HG03520 (cell line): Measurements from ENCODE around the gene LRCH1.
A peak's percentile ranks its signal among the peaks of the same experiment; 100 is the strongest.

Experiments used
- ATAC-seq: cut with Tn5 transposase; IDR thresholded peaks from one replicate; pipeline ENCODE4 v1.9.1; 2021; ENCODE audit warnings: mild to moderate bottlenecking, moderate library complexity; ENCODE audit not compliant: unreplicated experiment

The LRCH1 gene

DNA sequence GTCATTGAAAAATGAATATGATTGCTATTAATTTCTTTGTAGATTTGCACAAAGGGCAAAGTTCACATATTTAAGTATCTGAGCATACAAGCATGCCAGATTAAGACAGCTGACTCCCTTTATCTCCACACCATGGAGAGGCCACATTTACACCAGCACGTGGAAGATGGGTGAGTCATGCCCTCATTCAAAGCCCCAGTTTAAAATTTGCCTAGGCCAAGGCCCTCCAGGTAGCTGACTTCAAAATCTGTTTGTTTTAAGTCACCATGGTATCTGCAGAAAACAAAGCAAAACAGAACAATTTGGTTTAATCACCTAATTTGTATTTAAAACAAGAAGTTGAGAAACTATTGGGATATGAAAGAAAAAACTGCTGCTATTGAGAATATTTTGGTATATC is 134.8 kb downstream of the LRCH1 start:
- ATAC-seq = no peak

DNA sequence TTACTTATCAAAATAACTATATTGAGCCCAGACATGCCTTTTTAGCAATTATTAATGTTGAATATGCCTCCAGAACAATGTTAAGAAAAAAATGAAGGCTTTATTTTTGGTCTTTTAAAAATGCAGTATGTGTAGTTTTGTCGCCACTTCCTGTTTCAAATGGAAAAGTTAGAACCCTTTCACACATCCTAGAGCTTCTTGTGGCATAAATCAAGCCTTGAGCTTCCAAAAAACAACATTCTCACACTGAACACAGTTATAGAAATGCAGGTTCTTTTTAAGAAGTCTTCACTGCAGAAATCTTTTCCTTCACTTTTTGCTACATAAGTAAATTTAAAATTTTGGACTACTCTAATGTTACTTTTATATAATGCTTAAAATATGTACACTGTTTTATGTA is 135.3 kb downstream of the LRCH1 start:
- ATAC-seq = no peak

DNA sequence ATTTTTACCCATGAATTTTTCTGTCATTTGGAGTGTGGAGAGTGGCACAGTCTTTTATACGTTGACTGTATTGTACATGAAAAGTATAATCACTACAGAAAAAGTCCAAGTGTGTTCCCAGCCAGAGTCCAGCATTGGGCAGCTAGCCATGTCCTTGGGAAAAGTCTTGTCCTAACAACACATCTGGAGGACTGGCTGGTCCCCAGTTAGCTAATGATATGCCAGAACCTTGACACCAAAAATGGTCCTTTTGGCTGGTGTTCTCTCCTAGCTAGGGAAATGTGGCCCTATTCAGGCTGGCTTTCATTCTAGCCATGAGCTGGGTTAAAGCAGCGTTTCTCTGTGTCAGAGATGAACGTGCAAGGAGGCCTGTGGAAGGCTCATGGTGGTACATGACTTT is 145.0 kb downstream of the LRCH1 start:
- no peak for ATAC-seq

DNA sequence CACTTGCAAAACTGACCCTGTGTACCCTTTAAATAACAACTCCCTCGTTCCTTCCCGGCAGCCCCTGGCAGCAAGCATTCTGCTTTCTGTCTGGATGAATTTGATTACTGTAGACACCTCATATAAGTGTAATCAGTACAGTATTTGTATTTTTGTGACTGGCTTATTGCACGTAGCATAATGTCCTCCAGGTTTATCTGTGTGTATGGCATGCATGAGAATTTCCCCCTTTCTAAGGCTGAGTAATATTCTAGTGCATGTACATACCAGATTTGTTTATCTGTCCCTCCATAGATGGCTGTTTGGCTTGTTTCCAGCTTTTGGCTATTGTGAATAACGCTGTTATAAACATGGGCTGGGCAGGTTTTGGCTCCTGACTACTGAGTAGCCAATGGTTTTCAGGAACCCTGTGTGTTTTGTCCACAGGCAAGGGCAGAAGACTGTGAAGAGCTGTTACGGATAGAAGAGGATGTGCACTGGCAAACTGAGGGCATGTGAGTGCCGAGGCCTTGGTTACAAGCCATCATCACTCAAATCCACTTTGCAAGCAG is 146.0 kb downstream of the LRCH1 start:
- no peak for ATAC-seq

DNA sequence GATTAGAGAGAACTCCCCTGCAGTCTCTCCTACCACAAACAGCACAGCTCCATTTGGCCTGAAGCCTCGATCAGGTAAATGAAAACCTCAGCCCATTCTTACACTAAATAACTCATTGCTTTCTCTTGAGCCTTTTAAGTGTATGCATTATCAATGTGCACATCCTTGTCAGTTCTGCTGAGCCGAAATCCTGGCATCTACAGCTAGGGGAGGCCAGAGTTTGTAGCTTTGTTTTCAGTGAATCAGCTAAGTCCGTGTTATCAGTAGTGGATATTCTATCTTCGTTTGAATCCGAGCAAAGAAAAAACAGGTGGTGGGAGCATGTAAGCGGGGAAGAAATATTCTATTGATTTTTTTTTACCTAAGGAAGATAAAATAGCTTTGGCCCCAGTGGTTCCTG is 159.6 kb downstream of the LRCH1 start:
- ATAC-seq = no peak

DNA sequence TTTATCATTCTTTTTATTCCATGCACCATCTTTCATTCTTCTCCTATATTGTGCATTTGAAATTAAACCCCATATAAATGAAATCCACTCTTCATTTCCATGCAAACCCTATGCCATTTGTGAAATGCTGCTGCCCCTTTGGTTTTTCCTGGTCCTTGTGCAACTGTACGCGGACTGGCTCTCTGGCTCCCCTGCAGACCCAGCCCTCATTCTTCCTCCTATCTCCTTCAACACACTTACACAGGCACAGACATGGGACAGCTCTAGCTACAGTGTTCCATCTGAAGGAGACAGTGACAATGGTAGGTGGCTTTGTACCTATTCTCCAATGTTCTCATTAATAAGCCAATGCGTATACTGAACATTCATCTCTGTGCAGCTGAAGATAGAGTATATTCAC is 162.4 kb downstream of the LRCH1 start:
- no peak for ATAC-seq

DNA sequence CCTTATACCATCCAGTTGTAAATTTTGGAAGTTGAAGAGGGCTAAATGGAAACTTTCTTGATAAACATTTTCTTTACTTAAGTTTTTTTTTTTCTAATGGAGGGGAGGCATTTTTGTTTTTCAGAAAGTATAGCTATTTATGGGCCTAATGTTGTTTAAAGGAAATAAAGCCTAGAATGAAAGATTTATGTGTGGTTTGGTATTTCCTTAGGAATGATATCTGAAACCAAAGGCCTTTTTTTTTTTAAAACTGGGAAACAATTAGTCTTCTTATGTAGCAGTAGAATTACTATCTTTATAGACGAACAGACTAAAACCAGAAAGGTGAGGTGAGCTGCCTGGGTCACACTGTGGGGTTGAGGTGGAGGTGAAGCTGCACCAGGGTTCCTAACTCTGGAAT is 163.9 kb downstream of the LRCH1 start:
- ATAC-seq = no peak

DNA sequence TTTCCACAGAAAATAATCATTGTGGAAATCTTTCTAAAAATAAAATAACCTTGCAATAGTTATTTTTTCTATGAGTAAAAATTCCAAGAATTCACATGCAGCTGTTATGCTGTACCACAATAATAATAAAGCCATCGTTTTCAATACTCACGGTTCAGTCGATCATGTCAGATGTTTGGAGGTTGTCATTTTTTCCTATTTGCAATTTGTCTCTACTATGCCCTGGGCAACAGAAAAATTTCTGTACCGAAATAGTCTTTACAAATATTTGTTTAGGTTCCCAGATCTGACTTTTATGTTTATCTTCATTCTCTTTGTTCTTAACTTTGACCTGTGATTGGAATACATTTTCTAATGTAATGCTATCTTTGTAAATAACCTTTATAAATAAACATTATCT is 164.3 kb downstream of the LRCH1 start:
- ATAC-seq = no peak

DNA sequence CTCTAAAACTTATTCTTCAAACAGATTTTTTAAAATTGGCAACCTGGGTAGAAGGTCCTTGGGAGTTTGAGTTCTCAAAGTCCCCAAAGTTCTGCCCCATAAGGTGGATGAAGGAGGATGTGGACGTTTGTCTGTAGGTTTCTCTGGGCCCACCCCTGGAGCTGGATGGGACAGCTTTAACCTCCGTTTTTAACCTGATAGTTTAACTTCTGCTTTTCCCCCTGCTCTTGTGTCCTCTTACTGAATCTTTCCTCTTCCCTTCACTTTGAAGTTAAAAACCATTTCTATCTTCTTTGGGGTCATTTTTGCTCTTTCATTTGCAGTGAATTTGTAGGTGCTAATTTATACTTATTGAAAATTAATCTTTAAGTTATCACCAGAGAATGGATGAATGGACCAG is 164.9 kb downstream of the LRCH1 start:
- no peak for ATAC-seq

DNA sequence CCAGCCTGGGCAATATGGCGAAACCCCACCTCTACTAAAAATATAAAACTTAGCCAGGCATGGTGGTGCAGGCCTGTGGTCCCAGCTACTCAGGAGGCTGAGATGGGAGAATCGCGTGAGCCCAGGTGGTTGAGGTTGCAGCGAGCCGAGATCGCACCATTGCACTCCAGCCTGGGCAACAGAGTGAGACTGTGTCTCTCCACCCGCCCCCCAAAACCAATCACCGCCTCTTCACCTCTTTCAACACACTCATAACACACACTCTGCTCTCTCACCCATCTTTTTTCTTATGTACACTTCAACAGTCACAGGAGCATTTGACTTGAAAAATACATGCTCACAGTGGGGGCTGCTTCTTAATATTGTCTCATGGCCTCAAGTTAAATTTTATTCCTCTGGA is 167.2 kb downstream of the LRCH1 start:
- ATAC-seq = peak; percentile 73

DNA sequence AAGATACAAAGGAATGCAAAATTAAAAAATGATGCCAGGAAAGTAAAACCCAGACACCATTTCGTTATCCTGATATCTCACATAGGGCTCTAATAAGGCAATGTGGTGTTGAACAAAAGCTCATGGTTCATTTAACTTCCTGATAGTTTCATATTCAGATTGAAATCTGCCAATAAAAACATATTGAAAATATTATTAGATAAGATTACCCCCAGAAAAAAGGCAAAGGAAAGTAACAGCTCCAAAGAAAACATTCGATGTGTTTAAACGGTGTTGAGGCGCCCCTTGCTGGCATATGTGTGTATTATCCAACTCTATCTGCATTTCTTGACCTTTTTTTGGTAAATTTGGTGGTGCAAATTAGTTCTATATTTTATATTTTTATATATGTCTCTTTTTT is 168.1 kb downstream of the LRCH1 start:
- ATAC-seq = no peak

DNA sequence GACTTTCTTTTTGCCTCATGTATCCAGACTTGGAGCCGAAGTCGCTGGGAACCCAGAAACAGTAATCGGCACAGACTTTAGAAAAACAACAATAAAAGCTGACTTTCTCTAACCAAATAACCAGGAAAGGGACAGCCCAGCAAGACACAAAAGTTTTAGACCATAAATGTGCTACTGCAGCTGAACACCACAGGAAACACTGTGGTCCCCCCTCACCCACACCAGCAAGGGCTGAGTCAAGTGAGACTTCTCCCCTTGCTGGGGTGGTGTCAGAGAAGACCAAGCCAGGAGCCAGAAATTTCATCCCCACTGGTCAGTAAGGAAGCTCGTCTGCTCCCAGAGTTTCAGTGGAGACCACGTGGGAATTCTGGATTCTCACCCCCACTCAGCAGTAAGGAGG is 173.4 kb downstream of the LRCH1 start:
- no peak for ATAC-seq

DNA sequence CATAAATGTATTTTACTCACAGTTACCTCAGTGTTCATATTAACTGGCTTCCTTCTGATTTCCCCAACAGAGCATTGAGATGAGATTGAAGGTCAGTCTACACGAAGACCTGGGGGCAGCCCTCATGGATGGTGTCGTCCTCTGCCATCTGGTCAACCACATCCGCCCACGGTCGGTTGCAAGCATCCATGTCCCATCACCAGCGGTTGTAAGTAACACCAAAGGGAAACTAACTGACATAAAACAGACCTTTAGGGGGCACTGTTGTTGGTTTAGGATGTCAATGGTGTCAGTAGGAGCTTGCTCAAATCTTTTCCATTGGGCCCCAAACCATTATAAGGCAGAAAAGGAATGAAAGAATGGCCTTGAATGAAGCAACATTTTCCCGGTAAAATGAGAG is 175.8 kb downstream of the LRCH1 start:
- ATAC-seq = no peak

DNA sequence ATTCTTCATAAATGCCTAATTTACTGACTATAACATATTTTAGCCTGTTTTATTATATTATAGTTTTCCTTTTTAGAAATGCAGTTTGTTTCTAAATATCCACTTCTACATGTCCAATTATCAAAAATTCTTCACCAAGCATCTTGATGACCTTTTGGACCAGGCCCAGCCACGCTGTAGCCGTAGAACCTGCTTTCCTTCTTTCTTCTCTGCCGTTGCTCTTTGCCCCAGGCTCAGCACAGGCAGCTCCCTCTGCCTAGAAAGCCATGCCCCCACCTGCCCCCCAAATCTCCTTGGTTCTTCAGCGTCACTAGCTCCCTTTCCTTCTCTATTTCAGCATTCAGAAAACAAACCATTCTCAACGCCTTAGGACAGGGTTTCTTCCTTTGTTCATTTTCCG is 178.6 kb downstream of the LRCH1 start:
- ATAC-seq = no peak

DNA sequence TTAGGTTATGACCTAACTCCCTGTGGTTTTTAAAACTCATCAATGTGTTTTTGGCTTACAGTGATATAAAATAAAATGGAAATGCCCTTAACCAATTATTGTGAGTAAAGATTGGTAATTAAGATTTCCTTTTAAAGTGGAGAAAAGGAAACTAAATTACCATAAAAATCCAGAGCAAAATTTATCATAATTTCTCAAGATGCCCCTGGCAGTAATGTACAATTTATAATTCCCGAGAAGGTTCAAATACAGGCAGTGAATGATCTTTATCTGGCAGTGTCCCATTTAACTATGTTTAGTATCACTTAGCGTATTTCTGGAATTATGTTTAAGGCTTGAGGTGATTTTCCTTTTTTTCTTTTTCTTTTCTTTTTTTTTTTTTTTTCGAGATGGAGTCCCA is 182.5 kb downstream of the LRCH1 start:
- ATAC-seq = no peak

DNA sequence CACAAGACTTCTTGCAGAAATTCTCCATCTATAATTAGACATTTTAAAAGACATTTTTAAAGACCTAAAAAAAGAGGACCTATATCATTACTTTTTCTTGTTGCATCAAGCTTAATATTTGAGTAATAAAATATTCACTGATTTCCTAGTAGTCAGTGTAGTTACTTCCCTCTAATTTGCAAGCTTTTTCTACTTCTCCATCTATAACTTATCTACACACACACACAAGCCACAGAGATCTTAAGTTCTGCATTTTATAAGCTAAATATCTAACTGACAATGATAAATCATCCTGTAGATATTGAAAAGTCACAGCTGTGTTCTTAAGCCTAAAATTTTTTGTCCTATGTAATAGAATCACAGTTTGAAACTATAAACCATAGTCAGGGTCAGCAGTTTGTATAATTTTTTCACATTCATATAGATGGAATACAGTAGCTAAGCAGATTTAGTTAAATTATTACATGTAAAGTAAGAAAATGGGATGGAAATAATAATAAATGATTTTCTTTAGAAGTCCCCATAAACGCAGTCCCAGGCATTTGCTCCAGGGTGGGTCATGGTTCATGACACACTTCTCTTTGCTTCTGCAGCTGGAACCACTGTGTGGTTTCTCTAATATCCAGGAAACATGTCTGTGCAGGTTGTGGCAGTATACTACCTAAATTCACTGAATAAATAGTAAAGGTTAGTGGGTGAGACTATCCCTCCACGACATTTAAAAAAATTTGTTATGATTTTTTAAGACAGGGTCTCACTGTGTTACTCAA is 183.8 kb downstream of the LRCH1 start:
- no peak for ATAC-seq

DNA sequence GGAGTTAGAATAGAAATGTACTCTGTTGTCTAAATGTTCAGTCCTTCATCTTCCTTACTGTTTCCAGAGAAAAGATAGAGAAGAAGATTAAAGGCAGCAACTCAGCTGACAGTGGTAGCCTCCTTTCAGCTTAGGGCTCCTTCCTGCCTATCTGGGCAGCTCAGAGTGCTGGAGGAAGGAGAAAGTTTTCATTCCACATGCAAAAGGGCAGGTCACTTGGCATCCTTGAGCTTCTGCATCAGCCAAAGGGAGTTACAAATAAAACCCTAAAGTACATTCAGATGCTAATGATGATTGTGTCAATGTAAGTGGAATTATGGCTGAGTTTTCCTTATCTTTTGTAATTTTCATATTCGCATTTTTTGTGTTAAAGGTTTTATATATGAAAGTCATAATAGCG is 185.1 kb downstream of the LRCH1 start:
- ATAC-seq = no peak

DNA sequence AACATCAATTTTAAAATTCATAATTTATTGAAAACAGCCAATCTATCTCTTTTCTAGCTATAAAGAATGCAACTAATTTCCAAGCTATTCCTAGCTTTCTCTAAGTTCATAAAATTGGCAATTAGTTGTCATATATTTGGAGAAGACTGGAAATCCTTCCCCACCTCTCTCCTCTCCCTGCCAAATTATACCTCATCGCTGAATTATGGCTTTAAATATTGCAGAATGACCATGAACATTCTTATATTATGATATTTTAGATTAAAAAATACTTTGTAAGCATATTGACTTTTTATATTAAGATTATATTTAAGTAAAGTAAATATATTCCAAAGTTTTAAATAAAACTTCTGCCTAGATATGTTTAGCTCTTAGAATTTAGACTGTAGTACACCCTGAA is 185.8 kb downstream of the LRCH1 start:
- ATAC-seq = no peak

DNA sequence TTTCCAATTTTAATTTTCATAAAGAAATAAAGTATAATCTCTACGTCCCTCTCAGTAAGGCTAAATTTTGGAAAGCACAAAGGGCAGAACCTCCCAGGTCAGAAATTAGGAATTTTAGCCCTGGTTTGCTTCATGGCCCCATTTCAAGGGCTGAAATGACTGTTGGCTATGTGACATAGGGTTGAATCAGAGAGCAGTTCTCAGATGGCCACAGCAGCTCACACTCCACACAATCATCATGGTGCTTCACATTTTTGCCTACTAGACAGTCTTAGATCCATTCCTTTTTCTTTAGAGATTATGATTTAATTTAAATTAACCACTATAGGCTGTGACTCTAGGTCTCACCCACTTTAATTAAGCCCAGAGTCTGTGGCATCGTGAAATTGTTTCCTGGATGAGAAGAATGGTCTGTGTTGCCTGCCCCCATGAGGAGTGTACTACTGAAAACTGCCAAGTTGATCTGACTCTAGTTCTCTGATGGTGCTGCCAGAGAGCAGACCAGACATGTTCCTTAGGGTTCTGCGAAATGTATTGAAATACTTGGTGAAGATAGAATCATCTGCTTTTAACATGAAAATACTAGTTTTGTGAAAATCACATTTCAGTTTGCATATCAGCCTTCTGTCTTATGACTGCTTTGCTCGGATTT is 186.6 kb downstream of the LRCH1 start:
- no peak for ATAC-seq

DNA sequence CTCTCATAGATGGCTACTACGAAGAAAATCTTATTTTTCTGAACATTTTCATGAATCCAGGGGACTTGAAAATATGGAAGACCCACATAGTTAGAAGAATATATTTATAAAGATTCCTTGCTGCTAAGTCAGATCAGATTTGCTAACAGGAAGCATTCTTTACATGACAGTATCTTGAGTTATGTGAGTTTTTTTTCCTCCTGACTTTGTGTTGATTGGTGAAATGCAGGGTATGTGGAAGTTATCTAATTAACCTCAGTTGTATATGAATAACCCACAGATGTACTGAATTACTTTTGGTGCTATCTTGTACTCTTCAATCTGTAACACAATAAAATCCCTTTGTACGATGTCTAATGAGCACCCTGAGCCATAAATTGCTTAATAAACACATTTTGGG is 190.2 kb downstream of the LRCH1 start:
- no peak for ATAC-seq

DNA sequence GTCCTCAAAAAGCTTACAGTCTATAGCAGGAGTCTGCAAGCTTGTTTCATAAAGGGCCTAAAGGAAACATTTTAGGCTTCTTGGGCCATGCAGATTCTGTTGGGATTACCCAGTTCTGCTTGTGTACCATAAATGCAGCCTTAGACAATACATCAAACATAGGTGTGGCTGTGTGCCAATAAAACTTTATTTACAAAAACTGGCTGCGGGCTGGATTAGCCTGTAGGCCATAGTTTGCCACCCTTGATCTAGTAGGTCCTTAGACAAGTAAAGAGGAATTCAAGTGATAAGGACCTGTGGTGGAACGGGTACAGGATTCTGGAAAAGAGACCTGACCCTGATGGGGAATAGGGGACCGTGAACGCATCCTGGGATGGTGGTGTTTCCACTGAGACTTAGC is 192.1 kb downstream of the LRCH1 start:
- ATAC-seq = no peak

DNA sequence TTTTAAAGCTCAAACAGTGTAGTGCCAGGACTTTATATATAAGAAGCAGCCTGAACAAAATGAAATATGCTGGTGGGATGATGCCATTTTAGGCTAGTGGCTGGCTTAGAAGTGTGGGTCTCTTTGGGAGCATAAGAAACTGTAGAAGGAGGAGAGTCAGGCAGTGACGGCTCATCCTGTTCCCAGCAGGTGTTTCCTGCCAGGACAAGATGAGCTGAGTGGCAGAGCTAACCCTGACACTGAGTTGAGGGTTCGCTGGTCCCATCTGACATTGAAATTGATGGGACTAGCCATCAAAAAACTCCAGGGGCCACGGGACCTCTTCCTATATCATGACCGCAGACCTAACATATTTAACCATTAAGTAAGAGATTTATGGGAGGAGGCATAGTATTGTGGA is 192.7 kb downstream of the LRCH1 start:
- ATAC-seq = no peak
